ENCODE results near the gene ADAM8. TPM values are rescaled to one million over a fixed set of nuclear protein-coding genes. Genes with fewer than 3 reads are reported as not detected.
A peak's percentile ranks its signal among the peaks of the same experiment; 100 is the strongest.

Gene ADAM8
- total RNA-seq, 5 donors from 2014 or later (not counting 1 experiment from before 2014, with no cell fraction given), result 80.5 to 142 (median 107) TPM

DNA sequence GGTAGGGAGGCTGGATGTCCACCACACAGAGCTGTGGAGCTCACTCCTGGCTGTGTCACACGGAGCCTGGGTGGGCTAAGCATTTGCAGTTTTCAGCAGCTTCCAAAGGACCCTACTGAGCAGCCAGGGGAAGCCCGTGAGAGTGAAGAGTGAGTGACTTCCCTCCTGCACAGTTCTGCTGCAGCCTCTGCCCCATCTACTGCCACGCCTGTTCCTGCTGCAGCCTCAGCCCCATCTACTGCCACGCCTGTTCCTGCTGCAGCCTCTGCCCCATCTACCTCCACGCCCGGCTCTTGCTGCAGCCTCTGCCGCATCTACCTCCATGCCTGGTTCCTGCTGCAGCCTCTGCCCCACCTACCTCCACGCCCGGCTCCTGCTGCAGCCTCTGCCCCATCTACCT, 12.2 kb downstream of the ADAM8 start:
- POLR2A ChIA-PET, result interaction anchor here in 1 of 2 donors (1.0 kb wide), 1 partner anchor 12 kb away, joined by 3 read pairs; no protein-coding TSS in a partner anchor
- Mint-ChIP-seq H3K27ac (peak overlapping the region; percentile 73 to 82), H3K4me3 (peak overlapping the region; percentile 28 to 77 (median 61)), H3K9me3 (no peaks in the 10 kb centered on the region), H3K27me3 (no peaks in the 10 kb centered on the region), H3K36me3 (no peaks in the 10 kb centered on the region), H3K4me1 (peaks cover 49 to 58% (median 52%) of the 10 kb centered on the region in 3 donors)
- H3K4me1 ChIP-seq (ENCODE audit: control insufficient read depth in 1 of 2, extremely low read depth in 1 of 2, insufficient read depth in 2 of 2, low read length in 2 of 2), result peaks cover 22 to 57% of the 10 kb centered on the region in 2 experiments
- no peaks in the 10 kb centered on the region for H3K9me3 ChIP-seq
- no peaks in the 10 kb centered on the region for H3K27me3 ChIP-seq (replicated peaks in 1 of 2; ENCODE audit: control insufficient read depth in 2 of 2, extremely low read depth in 1 of 2, insufficient read depth in 2 of 2, low read length in 1 of 2)
- 0% methylated on average over 3 of the region's 9 CpGs for WGBS (ENCODE audit: insufficient coverage)
- CTCF ChIA-PET, result interaction anchor here in 1 of 2 donors (1.0 kb wide), 1 partner anchor 11 kb away, joined by 3 read pairs; no protein-coding TSS in a partner anchor
- peak overlapping the region; percentile 4 to 10 for H3K4me3 ChIP-seq (ENCODE audit: control insufficient read depth in 1 of 2, extremely low read depth in 1 of 2, low read length in 1 of 2)
- peak in 30 of 35 experiments; percentile 34 to 70 (median 50) for DNase-seq
- H3K27ac ChIP-seq (ENCODE audit: low read length), result peak overlapping the region; percentile 24
- H3K36me3 ChIP-seq (ENCODE audit: control insufficient read depth in 2 of 2, extremely low read depth in 1 of 2, insufficient read depth in 1 of 2, low read length in 1 of 2), result peaks cover 5 to 20% of the 10 kb centered on the region in 2 donors
- ATAC-seq (replicated peaks in 1 of 4), result peak; percentile 56 to 72 (median 62)

DNA sequence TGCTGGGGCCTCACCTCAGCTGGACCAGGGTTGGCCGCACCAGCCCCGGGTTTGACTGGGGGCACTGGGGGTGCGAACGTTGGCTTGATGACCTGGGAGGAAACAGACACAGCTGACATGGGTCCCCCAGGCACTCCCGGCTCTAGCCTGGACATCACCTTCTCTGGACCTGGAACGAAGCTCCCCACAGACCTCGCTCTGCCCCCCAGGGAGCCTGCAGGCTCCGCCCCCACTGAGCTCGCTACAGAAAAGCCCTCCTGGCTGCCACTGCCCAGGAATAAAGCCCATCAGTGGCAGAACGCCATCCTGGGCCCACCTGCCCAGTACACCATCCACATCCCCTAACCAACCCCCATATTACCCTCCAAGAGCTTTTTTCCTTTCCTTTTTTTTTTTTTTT, 13.0 kb downstream of the ADAM8 start:
- H3K36me3 ChIP-seq (ENCODE audit: control insufficient read depth in 2 of 2, extremely low read depth in 1 of 2, insufficient read depth in 1 of 2, low read length in 1 of 2), result peaks cover under 1 to 16% of the 10 kb centered on the region in 2 donors
- peak overlapping the region; percentile 18 for H3K27ac ChIP-seq (ENCODE audit: low read length)
- ChIA-PET POLR2A (interaction anchor here (0.5 to 1.0 kb wide), 2 partner anchors 12 to 1299 kb away, joined by 3 to 5 read pairs; no protein-coding TSS in a partner anchor), CTCF (interaction anchor here (0.5 to 1.0 kb wide), 2 partner anchors 11 to 90 kb away, joined by 3 read pairs; no protein-coding TSS in a partner anchor)
- H3K9me3 ChIP-seq, result no peaks in the 10 kb centered on the region
- peaks cover 27 to 65% of the 10 kb centered on the region in 2 experiments for H3K4me1 ChIP-seq (ENCODE audit: control insufficient read depth in 1 of 2, extremely low read depth in 1 of 2, insufficient read depth in 2 of 2, low read length in 2 of 2)
- ATAC-seq (replicated peaks in 1 of 4) (no peak), DNase-seq (no peak)
- Mint-ChIP-seq H3K36me3 (no peaks in the 10 kb centered on the region), H3K4me3 (peak overlapping the region in 1 of 3 donors; percentile 77), H3K27ac (peak overlapping the region; percentile 57 to 82), H3K27me3 (no peaks in the 10 kb centered on the region), H3K4me1 (peaks cover 56 to 64% (median 58%) of the 10 kb centered on the region in 3 donors), H3K9me3 (no peaks in the 10 kb centered on the region)
- 92% methylated on average over 9 of the region's 10 CpGs for WGBS (ENCODE audit: insufficient coverage)
- H3K27me3 ChIP-seq (replicated peaks in 1 of 2; ENCODE audit: control insufficient read depth in 2 of 2, extremely low read depth in 1 of 2, insufficient read depth in 2 of 2, low read length in 1 of 2), result no peaks in the 10 kb centered on the region
- H3K4me3 ChIP-seq (ENCODE audit: control insufficient read depth in 1 of 2, extremely low read depth in 1 of 2, low read length in 1 of 2), result no peak overlapping the region

DNA sequence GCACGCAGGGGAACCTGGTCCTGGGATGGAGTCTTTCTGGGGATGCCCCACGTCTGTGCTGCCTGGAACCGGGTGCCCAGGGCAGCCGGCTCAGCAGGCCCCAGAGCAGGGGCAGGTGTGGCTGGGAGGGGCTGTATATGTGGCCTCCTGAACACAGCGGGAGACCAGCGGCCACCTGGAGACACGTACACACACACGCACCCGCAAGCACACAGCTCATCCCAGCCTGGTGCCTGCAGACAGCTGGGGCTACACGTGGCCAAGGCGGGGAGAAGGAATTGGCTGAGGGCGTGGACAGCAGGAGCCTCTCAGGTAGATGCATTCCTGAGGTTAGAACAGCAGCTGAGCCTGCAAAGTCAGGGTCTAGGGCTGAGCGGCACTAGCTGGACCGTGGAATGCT, 14.0 kb downstream of the ADAM8 start:
- ATAC-seq (replicated peaks in 1 of 4) (no peak), DNase-seq (no peak)
- H3K36me3 ChIP-seq (ENCODE audit: control insufficient read depth in 2 of 2, extremely low read depth in 1 of 2, insufficient read depth in 1 of 2, low read length in 1 of 2), result peaks cover 0 to 10% of the 10 kb centered on the region in 2 donors
- no peaks in the 10 kb centered on the region for H3K36me3 Mint-ChIP-seq
- peaks cover 37 to 75% of the 10 kb centered on the region in 2 experiments for H3K4me1 ChIP-seq (ENCODE audit: control insufficient read depth in 1 of 2, extremely low read depth in 1 of 2, insufficient read depth in 2 of 2, low read length in 2 of 2)
- no peaks in the 10 kb centered on the region for H3K9me3 ChIP-seq
- H3K27me3 Mint-ChIP-seq, result no peaks in the 10 kb centered on the region
- peak overlapping the region; percentile 73 for H3K27ac ChIP-seq (ENCODE audit: low read length)
- H3K27ac Mint-ChIP-seq, result peak overlapping the region in 1 of 2 donors; percentile 52
- H3K27me3 ChIP-seq (replicated peaks in 1 of 2; ENCODE audit: control insufficient read depth in 2 of 2, extremely low read depth in 1 of 2, insufficient read depth in 2 of 2, low read length in 1 of 2), result no peaks in the 10 kb centered on the region
- no peaks in the 10 kb centered on the region for H3K9me3 Mint-ChIP-seq
- H3K4me1 Mint-ChIP-seq, result peaks cover 65 to 72% (median 66%) of the 10 kb centered on the region in 3 donors
- ChIA-PET CTCF (no interaction called here), POLR2A (interaction anchor here in 1 of 2 donors (1.2 kb wide), 1 partner anchor 13 kb away, joined by 4 read pairs; no protein-coding TSS in a partner anchor)
- 91% methylated on average over 13 of the region's 14 CpGs for WGBS (ENCODE audit: insufficient coverage)
- H3K4me3 Mint-ChIP-seq, result peak overlapping the region; percentile 63 to 77 (median 75)
- peak overlapping the region in 1 of 2 donors; percentile 41 for H3K4me3 ChIP-seq (ENCODE audit: control insufficient read depth in 1 of 2, extremely low read depth in 1 of 2, low read length in 1 of 2)

DNA sequence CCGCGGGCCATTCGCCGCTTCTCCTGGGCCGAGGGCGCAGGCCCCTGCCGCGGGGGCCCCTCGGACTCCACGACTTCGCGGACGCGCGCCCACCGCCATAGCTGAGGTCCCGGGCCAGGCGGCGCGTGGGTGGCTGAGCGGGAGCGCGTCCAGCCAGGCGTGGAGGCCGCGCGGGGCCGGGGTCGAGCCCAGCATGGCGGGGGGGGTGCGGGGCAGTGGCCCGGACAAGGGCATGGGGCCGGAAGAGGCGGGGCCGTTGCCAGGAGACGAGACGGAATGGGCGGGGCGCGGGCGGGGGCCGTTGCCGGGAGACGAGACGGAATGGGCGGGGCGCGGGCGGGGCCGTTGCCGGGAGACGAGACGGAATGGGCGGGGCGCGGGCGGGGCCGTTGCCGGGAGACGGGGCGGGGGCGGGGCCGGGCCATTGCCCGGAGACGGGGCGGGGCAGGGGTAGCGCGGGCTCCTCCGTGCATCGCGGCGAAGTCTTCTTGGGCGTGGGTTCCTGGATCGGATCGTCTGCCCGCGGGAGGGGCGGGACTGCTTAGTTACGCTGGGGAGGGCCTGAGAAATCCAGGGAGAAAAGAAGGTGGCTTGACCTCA, 14.8 kb downstream of the ADAM8 start:
- peaks cover 42 to 84% of the 10 kb centered on the region in 2 experiments for H3K4me1 ChIP-seq (ENCODE audit: control insufficient read depth in 1 of 2, extremely low read depth in 1 of 2, insufficient read depth in 2 of 2, low read length in 2 of 2)
- Mint-ChIP-seq H3K27ac (peak overlapping the region; percentile 68 to 78), H3K27me3 (no peaks in the 10 kb centered on the region), H3K4me1 (peaks cover 71 to 81% (median 73%) of the 10 kb centered on the region in 3 donors), H3K4me3 (peak overlapping the region; percentile 63 to 77 (median 75)), H3K36me3 (no peaks in the 10 kb centered on the region), H3K9me3 (no peaks in the 10 kb centered on the region)
- H3K4me3 ChIP-seq (ENCODE audit: control insufficient read depth in 1 of 2, extremely low read depth in 1 of 2, low read length in 1 of 2), result peak overlapping the region; percentile 30 to 57
- peak overlapping the region; percentile 83 for H3K27ac ChIP-seq (ENCODE audit: low read length)
- H3K27me3 ChIP-seq (replicated peaks in 1 of 2; ENCODE audit: control insufficient read depth in 2 of 2, extremely low read depth in 1 of 2, insufficient read depth in 2 of 2, low read length in 1 of 2), result no peaks in the 10 kb centered on the region
- ATAC-seq (replicated peaks in 1 of 4) (peak; percentile 35 to 53 (median 44)), DNase-seq (peak; percentile 64 to 86 (median 77))
- CTCF ChIA-PET, result no interaction called here
- WGBS (ENCODE audit: insufficient coverage), result 2% methylated on average over 12 of the region's 79 CpGs
- POLR2A ChIA-PET, result interaction anchor here in 1 of 2 donors (1.1 kb wide), 1 partner anchor 46 kb away, joined by 4 read pairs; no protein-coding TSS in a partner anchor
- no peaks in the 10 kb centered on the region for H3K9me3 ChIP-seq
- peaks cover 0 to 6% of the 10 kb centered on the region in 2 donors for H3K36me3 ChIP-seq (ENCODE audit: control insufficient read depth in 2 of 2, extremely low read depth in 1 of 2, insufficient read depth in 1 of 2, low read length in 1 of 2)

DNA sequence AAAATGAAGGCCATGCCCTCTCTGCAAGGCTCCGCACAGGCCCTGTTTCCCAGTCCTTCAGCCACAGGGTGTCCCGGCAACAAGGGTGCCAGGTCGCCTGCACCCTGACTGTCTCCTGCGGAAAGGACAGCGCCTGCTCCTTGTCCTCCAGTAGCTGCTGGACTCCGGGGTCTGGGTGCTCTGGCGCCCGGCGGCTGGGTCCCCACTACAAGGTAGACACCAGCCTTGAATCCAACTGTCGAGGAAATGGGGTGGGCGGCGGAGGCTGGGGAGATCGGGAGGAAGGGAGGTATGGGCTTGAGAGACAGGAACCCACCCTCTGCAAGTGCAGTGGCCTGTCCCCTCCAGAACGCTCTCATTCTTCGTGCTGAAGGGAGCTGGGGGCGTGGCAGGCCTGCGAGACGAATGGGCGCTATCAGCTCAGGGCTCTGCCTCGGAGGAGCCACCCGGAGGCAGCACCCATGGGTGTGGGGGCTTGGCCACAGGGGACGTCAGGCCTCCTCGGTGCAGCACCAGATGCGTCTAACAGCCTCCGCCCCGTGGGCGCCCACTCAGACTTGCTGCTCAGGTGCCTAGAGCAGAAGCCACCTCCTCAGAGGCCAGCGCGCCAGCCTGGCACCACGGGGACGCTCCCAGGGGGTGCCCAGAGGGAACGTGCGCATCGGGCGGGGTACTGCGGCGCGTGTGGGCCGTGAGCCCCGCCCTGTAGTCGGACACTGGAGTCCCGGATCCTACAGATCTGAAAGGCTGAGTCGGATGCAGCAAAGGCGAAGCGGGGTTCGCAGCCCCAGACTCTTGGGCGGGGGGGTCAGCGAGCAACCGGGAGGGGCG, 15.6 kb downstream of the ADAM8 start:
- peak in 34 of 35 experiments; percentile 38 to 79 (median 57) for DNase-seq
- ChIA-PET CTCF (no interaction called here), POLR2A (interaction anchor here in 1 of 2 donors (1.1 kb wide), 1 partner anchor 47 kb away, joined by 4 read pairs; no protein-coding TSS in a partner anchor)
- H3K36me3 ChIP-seq (ENCODE audit: control insufficient read depth in 2 of 2, extremely low read depth in 1 of 2, insufficient read depth in 1 of 2, low read length in 1 of 2), result peaks cover 0 to 6% of the 10 kb centered on the region in 2 donors
- H3K4me3 ChIP-seq (ENCODE audit: control insufficient read depth in 1 of 2, extremely low read depth in 1 of 2, low read length in 1 of 2), result peak overlapping the region; percentile 30 to 57
- Mint-ChIP-seq H3K4me3 (peak overlapping the region; percentile 68 to 77 (median 72)), H3K27ac (peak overlapping the region; percentile 95 to 98), H3K36me3 (no peaks in the 10 kb centered on the region), H3K4me1 (peaks cover 71 to 82% (median 73%) of the 10 kb centered on the region in 3 donors), H3K27me3 (no peaks in the 10 kb centered on the region), H3K9me3 (no peaks in the 10 kb centered on the region)
- no peaks in the 10 kb centered on the region for H3K9me3 ChIP-seq
- ATAC-seq (replicated peaks in 1 of 4), result peak; percentile 32 to 62 (median 33)
- no peaks in the 10 kb centered on the region for H3K27me3 ChIP-seq (replicated peaks in 1 of 2; ENCODE audit: control insufficient read depth in 2 of 2, extremely low read depth in 1 of 2, insufficient read depth in 2 of 2, low read length in 1 of 2)
- H3K27ac ChIP-seq (ENCODE audit: low read length), result peak overlapping the region; percentile 83
- H3K4me1 ChIP-seq (ENCODE audit: control insufficient read depth in 1 of 2, extremely low read depth in 1 of 2, insufficient read depth in 2 of 2, low read length in 2 of 2), result peaks cover 42 to 84% of the 10 kb centered on the region in 2 experiments
- 23% methylated on average over 41 of the region's 50 CpGs for WGBS (ENCODE audit: insufficient coverage)

DNA sequence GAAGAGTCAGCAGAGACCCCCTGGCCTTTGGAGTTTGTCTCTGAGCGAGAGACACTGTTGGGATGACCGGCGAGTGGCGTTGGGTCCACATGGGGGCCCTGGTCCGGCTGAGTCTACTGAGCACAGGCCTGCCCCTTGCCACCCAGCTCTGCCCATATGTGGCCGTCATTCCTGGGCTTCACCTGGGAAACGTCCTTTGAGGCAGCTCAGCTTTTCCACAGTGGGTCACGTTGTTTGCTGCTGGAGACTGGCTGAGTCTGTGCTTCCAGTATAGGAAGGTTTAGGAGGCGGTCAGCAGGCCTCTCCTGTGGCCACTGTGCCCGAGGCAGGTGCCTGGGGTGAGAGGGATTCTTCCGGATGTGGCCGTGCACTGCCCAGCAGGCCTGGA, 17.1 kb downstream of the ADAM8 start:
- ChIA-PET CTCF (interaction anchor here in 1 of 2 donors (0.5 to 1.3 kb wide), 2 partner anchors 16 to 132 kb away, joined by 4 read pairs; no protein-coding TSS in a partner anchor), POLR2A (no interaction called here)
- Mint-ChIP-seq H3K27me3 (no peaks in the 10 kb centered on the region), H3K27ac (peak overlapping the region; percentile 95 to 98), H3K4me1 (peaks cover 59 to 72% (median 66%) of the 10 kb centered on the region in 3 donors), H3K4me3 (peak overlapping the region; percentile 55 to 77 (median 72)), H3K9me3 (no peaks in the 10 kb centered on the region), H3K36me3 (no peaks in the 10 kb centered on the region)
- ATAC-seq (replicated peaks in 1 of 4) (no peak), DNase-seq (no peak)
- Histone ChIP-seq H3K27me3 (replicated peaks in 1 of 2; ENCODE audit: control insufficient read depth in 2 of 2, extremely low read depth in 1 of 2, insufficient read depth in 2 of 2, low read length in 1 of 2) (no peaks in the 10 kb centered on the region), H3K36me3 (ENCODE audit: control insufficient read depth in 2 of 2, extremely low read depth in 1 of 2, insufficient read depth in 1 of 2, low read length in 1 of 2) (peaks cover 0 to 6% of the 10 kb centered on the region in 2 donors), H3K9me3 (no peaks in the 10 kb centered on the region), H3K4me3 (ENCODE audit: control insufficient read depth in 1 of 2, extremely low read depth in 1 of 2, low read length in 1 of 2) (no peak overlapping the region), H3K4me1 (ENCODE audit: control insufficient read depth in 1 of 2, extremely low read depth in 1 of 2, insufficient read depth in 2 of 2, low read length in 2 of 2) (peaks cover 42 to 74% of the 10 kb centered on the region in 2 experiments), H3K27ac (ENCODE audit: low read length) (peak overlapping the region; percentile 75)
- WGBS (ENCODE audit: insufficient coverage), result 73% methylated on average over 11 of the region's 12 CpGs

All from T-cell (primary cell).